T-helper 2 cell treated with Interferon-gamma antibody and Interleukin-4, amounts not matched to agents 5 μg/mL and 100 μg/mL, for 36 hours (primary cell): ENCODE measurements around the gene PLAU.
"Not testable (repeated sequence)": the region's sequence is repeated elsewhere in the genome, so short reads cannot be mapped to it uniquely, and the experiment has no call there.

Experiments
- DNase-seq: peaks from one replicate; pipeline ENCODE4 v3.0.0; 2021; ENCODE audit warnings: low spot score
- H3K27ac Mint-ChIP-seq: one replicate; pipeline ENCODE4 v1.8.0; 2021; ENCODE audit warnings: mild to moderate bottlenecking, mixed read lengths
- H3K27me3 Mint-ChIP-seq: one replicate; pipeline ENCODE4 v1.8.0; 2021; ENCODE audit warnings: low read depth, mixed read lengths
- H3K36me3 Mint-ChIP-seq: one replicate; pipeline ENCODE4 v1.8.0; 2021; ENCODE audit warnings: low read depth, mixed read lengths
- H3K4me1 Mint-ChIP-seq: one replicate; pipeline ENCODE4 v1.8.0; 2021; ENCODE audit warnings: low read depth, mixed read lengths
- H3K4me3 Mint-ChIP-seq: one replicate; pipeline ENCODE4 v1.8.0; 2022; ENCODE audit warnings: mild to moderate bottlenecking, moderate library complexity, mixed read lengths
- H3K9me3 Mint-ChIP-seq: one replicate; pipeline ENCODE4 v1.8.0; 2021; ENCODE audit warnings: mixed read lengths

PLAU gene

DNA sequence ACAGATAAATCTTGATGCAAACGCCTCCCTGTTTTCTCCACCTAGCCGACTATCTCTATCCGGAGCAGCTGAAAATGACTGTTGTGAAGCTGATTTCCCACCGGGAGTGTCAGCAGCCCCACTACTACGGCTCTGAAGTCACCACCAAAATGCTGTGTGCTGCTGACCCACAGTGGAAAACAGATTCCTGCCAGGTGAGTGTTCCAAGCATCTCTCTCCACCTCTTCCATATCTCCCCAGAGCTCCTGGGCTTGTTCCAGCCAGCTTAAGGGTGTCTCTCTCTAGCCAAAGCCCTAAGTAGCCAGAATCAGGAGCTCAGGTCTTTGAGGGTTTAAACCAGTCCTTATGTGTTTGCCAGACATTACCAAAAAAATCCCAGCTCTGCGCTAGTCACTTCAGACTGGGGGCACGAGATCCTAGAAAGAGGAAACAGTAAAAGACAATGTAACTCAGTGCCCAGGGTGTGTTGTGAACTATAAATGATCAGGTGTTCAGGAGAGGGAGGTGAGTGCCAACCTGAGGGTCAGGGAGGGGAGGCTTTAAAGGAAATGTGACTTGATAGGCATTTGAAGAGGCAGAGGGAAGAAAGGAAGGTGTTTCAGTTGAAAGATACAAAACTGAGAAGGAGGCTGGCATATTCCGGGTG is 4.4 kb downstream of the PLAU start:
- Mint-ChIP-seq H3K9me3 (peaks cover 7% of the 10 kb centered on the region), H3K27me3 (peaks cover 13% of the 10 kb centered on the region), H3K4me1 (peaks cover 25% of the 10 kb centered on the region), H3K36me3 (peaks cover 53% of the 10 kb centered on the region), H3K4me3 (no peak overlapping the region), H3K27ac (no peak overlapping the region)
- DNase-seq = no peak

DNA sequence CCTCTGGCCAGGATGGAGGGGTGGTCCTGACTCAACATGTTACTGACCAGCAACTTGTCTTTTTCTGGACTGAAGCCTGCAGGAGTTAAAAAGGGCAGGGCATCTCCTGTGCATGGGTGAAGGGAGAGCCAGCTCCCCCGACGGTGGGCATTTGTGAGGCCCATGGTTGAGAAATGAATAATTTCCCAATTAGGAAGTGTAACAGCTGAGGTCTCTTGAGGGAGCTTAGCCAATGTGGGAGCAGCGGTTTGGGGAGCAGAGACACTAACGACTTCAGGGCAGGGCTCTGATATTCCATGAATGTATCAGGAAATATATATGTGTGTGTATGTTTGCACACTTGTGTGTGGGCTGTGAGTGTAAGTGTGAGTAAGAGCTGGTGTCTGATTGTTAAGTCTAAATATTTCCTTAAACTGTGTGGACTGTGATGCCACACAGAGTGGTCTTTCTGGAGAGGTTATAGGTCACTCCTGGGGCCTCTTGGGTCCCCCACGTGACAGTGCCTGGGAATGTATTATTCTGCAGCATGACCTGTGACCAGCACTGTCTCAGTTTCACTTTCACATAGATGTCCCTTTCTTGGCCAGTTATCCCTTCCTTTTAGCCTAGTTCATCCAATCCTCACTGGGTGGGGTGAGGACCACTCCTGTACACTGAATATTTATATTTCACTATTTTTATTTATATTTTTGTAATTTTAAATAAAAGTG is 6.0 kb downstream of the PLAU start:
- Mint-ChIP-seq H3K9me3 (peaks cover 7% of the 10 kb centered on the region), H3K36me3 (peaks cover 47% of the 10 kb centered on the region), H3K27me3 (peaks cover 10% of the 10 kb centered on the region), H3K27ac (peak overlapping the region; percentile 9), H3K4me1 (peaks cover 22% of the 10 kb centered on the region), H3K4me3 (no peak overlapping the region)
- no peak for DNase-seq

GRCh38 chr10:73917566-73918305 is 6.8 kb downstream of the PLAU start:
- peaks cover 45% of the 10 kb centered on the region for H3K36me3 Mint-ChIP-seq
- H3K4me1 Mint-ChIP-seq = peaks cover 28% of the 10 kb centered on the region
- no peak overlapping the region for H3K4me3 Mint-ChIP-seq
- peaks cover 7% of the 10 kb centered on the region for H3K9me3 Mint-ChIP-seq
- H3K27me3 Mint-ChIP-seq = peaks cover 11% of the 10 kb centered on the region
- DNase-seq = no peak
- no peak overlapping the region for H3K27ac Mint-ChIP-seq

DNA sequence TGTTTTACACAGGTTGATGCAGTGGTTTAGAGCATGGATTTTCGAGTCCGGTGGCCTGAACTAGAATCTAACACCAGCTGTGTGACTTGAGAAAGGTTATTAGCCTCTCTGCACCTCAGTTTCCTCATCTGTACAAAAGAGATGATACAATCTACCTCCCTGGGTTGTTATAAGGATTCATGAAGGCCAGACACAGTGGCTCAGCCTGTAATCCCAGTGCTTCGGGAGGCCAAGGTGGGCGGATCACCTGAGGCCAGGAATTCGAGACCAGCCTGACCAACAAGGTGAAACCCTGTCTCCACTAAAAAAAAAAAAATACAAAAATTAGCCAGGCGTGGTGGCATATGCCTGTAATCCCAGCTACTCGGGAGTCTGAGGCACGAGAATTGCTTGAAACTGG is 8.5 kb downstream of the PLAU start:
- Mint-ChIP-seq H3K36me3 (peaks cover 34% of the 10 kb centered on the region), H3K27me3 (peaks cover 16% of the 10 kb centered on the region), H3K4me1 (peaks cover 36% of the 10 kb centered on the region)
- not testable (repeated sequence) for DNase-seq, H3K9me3 Mint-ChIP-seq, H3K4me3 Mint-ChIP-seq, H3K27ac Mint-ChIP-seq

DNA sequence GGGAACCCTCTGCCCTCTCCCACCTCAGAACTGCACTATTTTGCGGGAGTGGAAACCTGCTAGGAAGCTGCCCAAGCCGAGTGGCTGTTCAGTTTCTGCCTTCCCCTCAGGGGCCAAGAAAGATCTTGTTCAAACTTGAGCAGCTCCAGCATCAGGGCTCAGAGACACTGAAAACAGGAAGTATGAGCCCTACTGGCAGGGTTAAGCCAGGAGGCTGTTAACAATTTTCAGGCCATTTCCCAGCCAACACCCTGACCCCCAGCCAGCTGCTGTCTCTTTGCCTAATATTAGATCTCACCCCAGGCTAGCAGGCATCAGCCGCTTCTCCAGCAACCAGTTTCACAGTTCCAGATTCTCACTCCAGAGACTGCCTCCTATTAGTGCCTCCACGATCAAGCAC is 9.2 kb downstream of the PLAU start:
- no peak for DNase-seq
- Mint-ChIP-seq H3K9me3 (peaks cover 7% of the 10 kb centered on the region), H3K27me3 (peaks cover 22% of the 10 kb centered on the region), H3K27ac (peak overlapping the region; percentile 64), H3K36me3 (peaks cover 29% of the 10 kb centered on the region), H3K4me3 (peak overlapping the region; percentile 22), H3K4me1 (peaks cover 37% of the 10 kb centered on the region)

DNA sequence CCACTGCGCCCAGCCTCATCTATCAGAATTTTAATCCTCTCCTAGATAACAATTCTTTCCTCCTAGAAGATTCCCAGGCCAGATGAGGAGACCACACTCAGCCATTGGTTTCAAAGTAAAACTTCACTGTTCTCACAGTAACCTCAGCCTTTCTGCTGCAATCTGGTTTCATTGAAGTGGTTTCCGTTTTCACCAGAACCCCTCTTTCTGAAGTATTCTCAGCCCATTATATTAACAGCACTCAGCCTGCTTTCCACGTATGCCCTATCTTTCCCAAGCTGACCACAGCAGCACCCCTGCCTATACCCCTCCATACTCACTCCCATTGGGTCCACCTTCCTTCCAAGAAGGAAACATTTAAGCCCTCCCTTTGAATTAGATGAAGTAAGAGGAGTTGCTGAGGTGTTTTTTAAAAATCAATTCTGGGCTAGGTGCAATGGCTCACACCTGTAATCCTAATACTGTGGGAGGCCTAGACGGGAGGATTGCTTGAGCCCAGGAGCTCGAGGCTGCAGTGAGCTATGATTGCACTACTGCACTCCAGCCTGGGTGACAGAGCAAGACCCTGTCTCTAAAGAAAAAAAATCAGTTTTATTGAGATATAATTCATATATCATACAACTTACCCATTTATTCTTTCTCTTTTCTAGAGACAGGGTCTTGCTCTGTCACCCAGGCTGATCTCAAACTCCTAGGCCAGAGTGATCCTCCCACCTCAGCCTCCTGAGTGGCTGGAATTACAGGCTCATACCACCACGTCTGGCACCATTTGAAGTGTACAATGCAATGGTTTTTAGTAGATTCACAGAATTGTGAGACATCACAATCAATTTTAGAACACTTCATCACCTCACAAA is 11.3 kb downstream of the PLAU start:
- Mint-ChIP-seq H3K4me1 (peaks cover 32% of the 10 kb centered on the region), H3K9me3 (peaks cover 7% of the 10 kb centered on the region), H3K27ac (peak overlapping the region; percentile 68), H3K36me3 (peaks cover 11% of the 10 kb centered on the region), H3K27me3 (peaks cover 39% of the 10 kb centered on the region), H3K4me3 (peak overlapping the region; percentile 57)
- DNase-seq = peak; percentile 35

DNA sequence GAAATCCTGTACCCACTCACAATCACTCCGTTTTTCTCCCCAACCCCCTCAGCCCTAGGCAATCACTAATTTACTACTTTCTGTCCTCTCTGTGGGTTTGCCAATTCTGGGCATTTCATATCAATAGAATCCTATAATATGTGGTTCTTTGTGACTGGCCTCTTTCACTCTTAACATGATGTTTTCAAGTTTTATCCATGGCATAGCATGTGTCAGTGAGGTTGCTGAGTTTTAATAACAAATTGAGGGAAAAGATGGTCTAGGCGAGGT is 11.9 kb downstream of the PLAU start:
- peak overlapping the region; percentile 12 for H3K4me3 Mint-ChIP-seq
- H3K27ac Mint-ChIP-seq = no peak overlapping the region
- peaks cover 7% of the 10 kb centered on the region for H3K9me3 Mint-ChIP-seq
- DNase-seq = no peak
- H3K36me3 Mint-ChIP-seq = peaks cover 6% of the 10 kb centered on the region
- peaks cover 32% of the 10 kb centered on the region for H3K4me1 Mint-ChIP-seq
- H3K27me3 Mint-ChIP-seq = peaks cover 40% of the 10 kb centered on the region

DNA sequence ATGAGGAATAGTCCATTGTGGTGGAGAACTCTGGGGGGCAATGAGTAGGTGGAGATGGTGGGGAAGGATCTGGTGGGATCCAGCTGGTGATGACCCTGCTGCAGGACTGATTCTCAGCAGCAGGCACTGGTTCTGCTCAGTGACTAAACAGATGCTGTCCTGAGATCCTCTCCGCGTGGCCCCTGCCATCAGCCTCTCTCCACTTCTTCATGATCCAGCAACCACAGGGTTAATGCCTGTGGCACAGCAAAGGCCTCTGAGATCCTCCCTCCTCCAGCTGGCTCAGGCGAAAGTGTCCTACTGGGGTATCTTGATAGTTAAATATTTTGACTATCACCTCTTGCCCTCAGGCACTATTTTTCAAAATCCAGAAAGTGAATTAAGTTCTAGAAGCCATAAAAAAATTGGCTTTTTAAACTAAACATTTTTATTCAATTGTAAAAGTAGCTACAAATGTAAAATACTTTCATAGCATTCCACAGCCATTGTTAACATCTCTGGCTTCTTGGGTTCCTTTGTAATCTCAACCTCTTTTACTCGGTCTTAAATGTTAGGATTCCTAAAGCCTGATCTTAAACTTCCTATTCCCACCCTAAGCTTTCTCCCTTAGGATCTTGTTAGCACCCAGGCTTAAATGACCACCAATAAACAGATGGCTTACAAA is 13.1 kb downstream of the PLAU start:
- Mint-ChIP-seq H3K4me3 (no peak overlapping the region), H3K9me3 (no peaks in the 10 kb centered on the region), H3K36me3 (no peaks in the 10 kb centered on the region), H3K27me3 (peaks cover 43% of the 10 kb centered on the region), H3K4me1 (peaks cover 32% of the 10 kb centered on the region), H3K27ac (peak overlapping the region; percentile 29)
- DNase-seq = no peak

DNA sequence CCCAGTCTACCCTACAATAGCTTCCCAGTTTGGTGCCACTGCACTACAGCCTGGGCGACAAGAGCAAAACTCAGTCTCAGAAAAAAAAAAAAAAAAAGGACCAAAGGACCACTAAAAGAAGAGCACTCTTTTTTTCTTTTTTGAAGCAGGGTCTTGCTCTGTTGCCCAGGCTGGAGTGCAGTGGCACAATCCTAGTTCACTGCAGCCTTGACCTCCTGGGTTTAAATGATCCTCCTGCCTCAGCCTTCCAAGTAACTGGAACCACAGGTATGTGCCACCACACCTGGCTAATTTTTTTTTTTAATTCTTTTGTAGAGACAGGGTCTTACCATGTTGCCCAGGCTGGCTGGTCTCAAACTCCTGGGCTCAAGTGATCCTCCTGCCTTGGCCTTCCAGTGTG is 14.0 kb downstream of the PLAU start:
- peaks cover 45% of the 10 kb centered on the region for H3K27me3 Mint-ChIP-seq
- H3K4me3 Mint-ChIP-seq = no peak overlapping the region
- no peak for DNase-seq
- H3K27ac Mint-ChIP-seq = no peak overlapping the region
- no peaks in the 10 kb centered on the region for H3K9me3 Mint-ChIP-seq
- no peaks in the 10 kb centered on the region for H3K36me3 Mint-ChIP-seq
- H3K4me1 Mint-ChIP-seq = peaks cover 29% of the 10 kb centered on the region

- Mint-ChIP-seq H3K4me3 (no peak overlapping the region), H3K27me3 (peaks cover 41% of the 10 kb centered on the region), H3K4me1 (peaks cover 25% of the 10 kb centered on the region), H3K9me3 (no peaks in the 10 kb centered on the region), H3K36me3 (no peaks in the 10 kb centered on the region), H3K27ac (no peak overlapping the region)
- DNase-seq = no peak
Measured at GRCh38 chr10:73925539-73925938, 14.6 kb downstream of the PLAU start.

DNA sequence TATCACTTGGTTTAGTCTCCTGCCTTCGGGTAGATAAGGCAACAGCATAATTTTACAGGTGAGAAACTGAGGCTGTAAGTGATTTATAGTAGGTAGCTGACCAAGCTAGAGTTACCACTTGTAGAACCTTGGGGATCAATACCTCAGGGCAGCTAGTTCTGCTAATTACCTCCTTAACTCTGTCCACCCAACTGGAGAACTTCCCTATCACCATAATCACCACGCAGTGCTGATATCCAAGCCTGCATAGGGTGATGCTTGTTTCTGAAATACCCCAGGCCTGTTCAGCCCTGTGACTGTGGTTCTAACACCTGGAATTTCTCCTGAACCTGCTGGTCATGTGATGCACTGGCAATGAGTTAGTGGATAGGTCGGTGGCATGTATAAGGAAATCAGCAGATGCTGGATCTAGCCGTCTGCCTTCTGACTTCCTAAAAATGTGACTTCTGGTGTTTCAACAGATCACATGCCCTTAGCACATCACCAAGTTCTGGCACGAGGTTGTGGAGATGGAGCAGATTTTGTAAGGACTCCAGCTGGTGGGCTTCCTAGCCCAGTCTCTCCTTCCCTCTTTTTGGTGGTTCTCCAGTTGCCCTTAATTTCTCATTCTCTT is 15.3 kb downstream of the PLAU start:
- no peak overlapping the region for H3K4me3 Mint-ChIP-seq
- DNase-seq = no peak
- no peaks in the 10 kb centered on the region for H3K36me3 Mint-ChIP-seq
- no peak overlapping the region for H3K27ac Mint-ChIP-seq
- peaks cover 24% of the 10 kb centered on the region for H3K4me1 Mint-ChIP-seq
- peaks cover 41% of the 10 kb centered on the region for H3K27me3 Mint-ChIP-seq
- H3K9me3 Mint-ChIP-seq = no peaks in the 10 kb centered on the region

DNA sequence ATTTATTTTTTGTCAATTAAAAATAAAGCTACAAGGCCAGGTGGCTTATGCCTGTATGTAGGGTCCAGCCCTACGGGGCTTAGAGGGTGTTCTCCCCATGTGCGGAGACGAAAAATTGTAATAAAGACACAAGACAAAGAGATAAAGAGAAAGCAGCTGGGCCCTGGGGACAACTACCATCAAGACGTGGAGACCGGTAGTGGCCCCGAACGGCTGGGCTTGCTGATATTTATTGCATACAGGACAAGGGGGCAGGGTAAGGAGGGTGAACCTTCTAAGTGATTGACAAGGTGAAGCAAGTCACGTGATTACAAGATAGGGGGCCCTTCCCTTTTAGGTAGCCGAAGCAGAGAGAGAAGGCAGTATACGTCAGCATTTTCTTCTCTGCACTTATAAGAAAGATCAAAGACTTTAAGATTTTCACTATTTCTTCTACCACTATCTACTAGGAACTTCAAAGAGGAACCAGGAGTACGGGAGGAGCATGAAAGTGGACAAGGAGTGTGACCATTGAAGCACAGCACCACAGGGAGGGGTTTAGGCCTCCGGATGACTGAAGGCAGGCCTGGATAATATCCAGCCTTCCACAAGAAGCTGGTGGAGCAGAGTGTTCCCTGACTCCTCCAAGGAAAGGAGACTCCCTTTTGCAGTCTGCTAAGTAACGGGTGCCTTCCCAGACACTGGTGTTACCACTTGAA is 19.8 kb downstream of the PLAU start:
- H3K36me3 Mint-ChIP-seq, H3K9me3 Mint-ChIP-seq, DNase-seq, H3K4me3 Mint-ChIP-seq: not testable (repeated sequence)
- Mint-ChIP-seq H3K4me1 (peaks cover 16% of the 10 kb centered on the region), H3K27me3 (peaks cover 17% of the 10 kb centered on the region), H3K27ac (peak overlapping the region; percentile 7)
